NCI-H2107 (cell line): ENCODE results near the gene NFYB.
A peak's percentile ranks its signal among the peaks of the same experiment; 100 is the strongest.
"Not testable (repeated sequence)": the region's sequence is repeated elsewhere in the genome, so short reads cannot be mapped to it uniquely, and the experiment has no call there.

Experiments
- DNase-seq: peaks from one replicate; lab custom pipeline; 2025; lab: John Stamatoyannopoulos, UW

Gene NFYB

GRCh38 chr12:104163028-104163427, 25.0 kb upstream of the NFYB start:
- DNase-seq = not testable (repeated sequence)

GRCh38 chr12:104155711-104156555, 17.9 kb upstream of the NFYB start:
- no peak for DNase-seq

- no peak for DNase-seq
Observed at GRCh38 chr12:104154806-104155205, 16.8 kb upstream of the NFYB start.

GRCh38 chr12:104154286-104154685, 16.3 kb upstream of the NFYB start:
- no peak for DNase-seq

- no peak for DNase-seq
Observed at GRCh38 chr12:104152685-104153241, 14.8 kb upstream of the NFYB start.

- DNase-seq = no peak
Observed at GRCh38 chr12:104150416-104150815, 12.4 kb upstream of the NFYB start.

GRCh38 chr12:104147346-104147745, 9.3 kb upstream of the NFYB start:
- no peak for DNase-seq

GRCh38 chr12:104143918-104144317, 5.9 kb upstream of the NFYB start:
- no peak for DNase-seq

GRCh38 chr12:104143002-104143401, 5.0 kb upstream of the NFYB start:
- no peak for DNase-seq

GRCh38 chr12:104142543-104142942, 4.5 kb upstream of the NFYB start:
- DNase-seq = no peak

GRCh38 chr12:104138797-104139152, 765 bp upstream of the NFYB start:
- no peak for DNase-seq

GRCh38 chr12:104137001-104137901, 759 bp downstream of the NFYB start:
- peak; percentile 29 for DNase-seq

- DNase-seq = no peak
Observed at GRCh38 chr12:104136577-104136976, 1.4 kb downstream of the NFYB start.

- no peak for DNase-seq
Observed at GRCh38 chr12:104134882-104135281, 3.1 kb downstream of the NFYB start.

- DNase-seq = no peak
Observed at GRCh38 chr12:104133866-104134265, 4.1 kb downstream of the NFYB start.

GRCh38 chr12:104133321-104133720, 4.7 kb downstream of the NFYB start:
- no peak for DNase-seq

- no peak for DNase-seq
Observed at GRCh38 chr12:104132351-104132956, 5.6 kb downstream of the NFYB start.

GRCh38 chr12:104131609-104132008, 6.4 kb downstream of the NFYB start:
- DNase-seq = no peak

- no peak for DNase-seq
Observed at GRCh38 chr12:104130760-104131159, 7.2 kb downstream of the NFYB start.

- DNase-seq = no peak
Observed at GRCh38 chr12:104126548-104126947, 11.5 kb downstream of the NFYB start.

GRCh38 chr12:104122298-104122697, 15.7 kb downstream of the NFYB start:
- no peak for DNase-seq

GRCh38 chr12:104121001-104121400, 17.0 kb downstream of the NFYB start:
- DNase-seq = no peak
